Spleen (tissue), 13 donors: Measurements from ENCODE around the gene CDS2. TPM values are rescaled to one million over a fixed set of nuclear protein-coding genes. Genes with fewer than 3 reads are reported as not detected.

Experiments used
- DNase-seq: peaks from one replicate; pipeline ENCODE4 v3.0.0-alpha.2; 2020
- H3K27ac ChIP-seq, 8 donors: fragments of 200-600 bp; sonication (generic) in 7 of 8; 1 replicate in 4 of 8; 2 replicates in 4 of 8; pipeline versions ENCODE4 v1.5.0 to v1.8.0; 2016 to 2021; ENCODE audit warnings: inconsistent platforms in 4 of 8, mild to moderate bottlenecking in 4 of 8, moderate library complexity in 1 of 8
- H3K27me3 ChIP-seq, 7 donors: fragments of 200-600 bp; sonication (generic) in 6 of 7; replicated peaks in 1 of 7; 1 replicate in 4 of 7; 2 replicates in 3 of 7; pipeline versions ENCODE4 v1.5.0 to v1.8.0; 2016 to 2021; ENCODE audit warnings: inconsistent platforms in 3 of 7, mild to moderate bottlenecking in 1 of 7
- H3K36me3 ChIP-seq, 6 donors: fragments of 200-600 bp; sonication (generic) in 5 of 6; 1 replicate in 4 of 6; 2 replicates in 2 of 6; pipeline versions ENCODE4 v1.5.0 to v1.8.0; 2016 to 2021; ENCODE audit warnings: inconsistent platforms in 2 of 6
- H3K4me1 ChIP-seq, 6 donors: fragments of 200-600 bp; sonication (generic) in 5 of 6; 1 replicate in 3 of 6; 2 replicates in 3 of 6; pipeline versions ENCODE4 v1.5.0 to v1.8.0; 2016 to 2021; ENCODE audit warnings: inconsistent platforms in 3 of 6
- H3K4me3 ChIP-seq, 8 donors: fragments of 200-600 bp; sonication (generic) in 7 of 8; 1 replicate in 4 of 8; 2 replicates in 4 of 8; pipeline versions ENCODE4 v1.5.0 to v1.8.0; 2016 to 2021; ENCODE audit warnings: inconsistent platforms in 4 of 8, mild to moderate bottlenecking in 4 of 8, moderate library complexity in 2 of 8
- H3K9me3 ChIP-seq, 8 donors: fragments of 200-600 bp; sonication (generic) in 7 of 8; 1 replicate in 4 of 8; 2 replicates in 4 of 8; pipeline versions ENCODE4 v1.5.0 to v1.8.0; 2016 to 2021; ENCODE audit warnings: inconsistent platforms in 4 of 8
- CTCF ChIP-seq, 11 experiments: fragments of 200-600 bp in 7 of 11; fragments of 450-650 bp in 4 of 11; sonication (generic) in 4 of 11; IDR thresholded peaks in 8 of 11; conservative IDR thresholded peaks in 3 of 11; 1 replicate in 7 of 11; 2 replicates in 4 of 11; pipeline versions ENCODE4 v1.4.0 to v1.8.0; 2016 to 2021; ENCODE audit warnings: antibody characterized with exemption in 11 of 11, inconsistent platforms in 4 of 11, mild to moderate bottlenecking in 1 of 11
- POLR2A ChIP-seq, 3 donors: fragments of 450-650 bp; IDR thresholded peaks; one replicate each; pipeline ENCODE4 v1.5.1; 2017; ENCODE audit warnings: antibody characterized with exemption in 3 of 3, mild to moderate bottlenecking in 1 of 3
- POLR2AphosphoS5 ChIP-seq, 3 donors: sonication (generic); formaldehyde crosslinking; IDR thresholded peaks; one replicate each; pipeline ENCODE4 v1.5.1; 2017; ENCODE audit warnings: antibody characterized with exemption in 3 of 3
- WGBS, 5 donors: extraction: QIAGEN DNeasy Blood & Tissue Kit in 3 of 5; methylation state at CpG; one replicate each; pipeline versions ENCODE4 v1.1.5 to v1.1.7; 2013 to 2018; 5-methylcytosine and 5-hydroxymethylcytosine counted together
- intact Hi-C: fragments of 100-400 bp; cut with DNase I; formaldehyde crosslinking; loops from one replicate; pipeline ENCODE4 v1.15.0; 2023; ENCODE audit warnings: low total_unique reads
- long read RNA-seq, 2 donors: transcript quantifications; one replicate each; lab custom pipeline, GENCODE V29; 2026
- polyA plus RNA-seq, 3 donors: library from polyadenylated mRNA; stranded (reverse); fragments of 200-250 nt; gene quantifications; one replicate each; pipeline ENCODE4 v1.2.1, GENCODE V29; 2013
- total RNA-seq, 7 donors: library from RNA; depleted of rRNA in 3 of 7; stranded (reverse); fragments of >200 nt in 3 of 7; fragmentation: NEBNext Ultra II Directional in 4 of 7; extraction: Animal tissue kit (Norgen Biotek cat#: 25700) in 4 of 7; gene quantifications; one replicate each; pipeline versions ENCODE4 v1.1.0 to v1.2.1, GENCODE V29; 2016 to 2021
- donor health status: healthy with polysubstance abuse.
- donor health status: DM: no; HTN: no; CAD: no; lungs with moderate emphysema.
- donor health status: DM: no; HTN: no; CAD: no.
- donor health status: Bipolar disorder and iron deficiency.
- donor health status: healthy.
- donor health status: DM: no; HTN: no; CAD: no.
- donor health status: DM: yes; HTN: yes; CAD: no.

The CDS2 gene
- 10 to 100 TPM; 33.1 to 61.8 (median 45.5) TPM for total RNA-seq
- 10 to 100 TPM in 1 of 3 donors, 1 to 10 TPM in 2; 6.9 to 10.7 (median 9.1) TPM for polyA plus RNA-seq
- long read RNA-seq, donor 1, full-length matches to known transcripts, result 15 of 15 reads
- long read RNA-seq, donor 1, partial matches to known transcripts, result 0 of 15 reads
- long read RNA-seq, donor 1, other reads (novel, unspliced or antisense), result 0 of 15 reads
- long read RNA-seq, donor 2, full-length matches to known transcripts, result 6 of 6 reads
- long read RNA-seq, donor 2, partial matches to known transcripts, result 0 of 6 reads
- long read RNA-seq, donor 2, other reads (novel, unspliced or antisense), result 0 of 6 reads

GRCh38 chr20:5126512-5127203 is at the start of gene CDS2:
TSS of gene CDS2 (plus strand) at chr20:5127008. CDS start at chr20:5127093, 85 bp downstream.
- Histone ChIP-seq H3K27me3 (no peaks in the 10 kb centered on the region), H3K4me1 (peaks cover 16 to 70% (median 36%) of the 10 kb centered on the region in 6 donors), H3K27ac (peak within 1 kb of the TSS; percentile 77 to 99 (median 96)), H3K4me3 (peak within 1 kb of the TSS; percentile 52 to 97 (median 76)), H3K9me3 (no peaks in the 10 kb centered on the region), H3K36me3 (peaks cover 0 to 28% (median 0%) of the 10 kb centered on the region in 6 donors)
- peak; percentile 100 for DNase-seq
- TF ChIP-seq POLR2AphosphoS5 (IDR thresholded peaks at IDR 0.05) (peak; percentile 80 to 94 (median 91)), POLR2A (IDR thresholded peaks at IDR 0.05) (peak in 1 of 3 donors; percentile 85), CTCF (IDR thresholded peaks at IDR 0.05 in 8 of 11, conservative IDR thresholded peaks at IDR 0.05 in 3 of 11) (peak; percentile 48 to 90 (median 74))
- WGBS, 5 donors, result 0 to 1% (median 0%) methylated on average over 3 to 78 of the region's 78 CpGs
- intact Hi-C loops, result loop anchor here (5.0 kb wide), 1 partner anchor 66 kb away; no protein-coding TSS in a partner anchor

GRCh38 chr20:5077761-5078387 is 48.9 kb upstream of the CDS2 start:
- 45 to 51% (median 48%) methylated on average over 4 of the region's 4 CpGs for WGBS, 5 donors
- Histone ChIP-seq H3K4me3 (peak overlapping the region in 5 of 8 donors; percentile 16 to 62 (median 17)), H3K27ac (peak overlapping the region; percentile 85 to 95 (median 92)), H3K9me3 (no peaks in the 10 kb centered on the region), H3K36me3 (no peaks in the 10 kb centered on the region), H3K4me1 (peaks cover 15 to 88% (median 45%) of the 10 kb centered on the region in 6 donors), H3K27me3 (no peaks in the 10 kb centered on the region)
- no peak for DNase-seq
- no peak for TF ChIP-seq POLR2AphosphoS5 (IDR thresholded peaks at IDR 0.05)
- TF ChIP-seq CTCF (IDR thresholded peaks at IDR 0.05 in 8 of 11, conservative IDR thresholded peaks at IDR 0.05 in 3 of 11), result no peak
- no peak for TF ChIP-seq POLR2A (IDR thresholded peaks at IDR 0.05)
- intact Hi-C loops, result no loop called here

GRCh38 chr20:5078399-5078958 is 48.3 kb upstream of the CDS2 start:
- Histone ChIP-seq H3K27me3 (no peaks in the 10 kb centered on the region), H3K27ac (peak overlapping the region; percentile 85 to 95 (median 92)), H3K4me3 (peak overlapping the region in 5 of 8 donors; percentile 16 to 62 (median 17)), H3K9me3 (no peaks in the 10 kb centered on the region), H3K36me3 (no peaks in the 10 kb centered on the region), H3K4me1 (peaks cover 15 to 82% (median 41%) of the 10 kb centered on the region in 6 donors)
- peak; percentile 93 for DNase-seq
- WGBS, 5 donors, result 4 to 23% (median 8%) methylated on average over 4 to 11 of the region's 11 CpGs
- TF ChIP-seq POLR2A (IDR thresholded peaks at IDR 0.05), result no peak
- no peak for TF ChIP-seq CTCF (IDR thresholded peaks at IDR 0.05 in 8 of 11, conservative IDR thresholded peaks at IDR 0.05 in 3 of 11)
- TF ChIP-seq POLR2AphosphoS5 (IDR thresholded peaks at IDR 0.05), result peak in 2 of 3 donors; percentile 63 to 93
- intact Hi-C loops, result no loop called here
